VCaP (cell line): ENCODE data around the gene HSD3B2.

ENCODE experiments used
- H3K27ac ChIP-seq: fragments of 450-650 bp; 2 replicates; pipeline ENCODE4 v1.5.1; 2017
- CTCF ChIP-seq: fragments of 450-650 bp; conservative IDR thresholded peaks from 2 replicates; pipeline ENCODE4 v1.5.1; 2017; ENCODE audit warnings: mild to moderate bottlenecking, moderate library complexity

Gene HSD3B2

GRCh38 chr1:119422631-119423030, 7.7 kb downstream of the HSD3B2 start:
- H3K27ac ChIP-seq, result no peak overlapping the region
- no peak for TF ChIP-seq CTCF

DNA sequence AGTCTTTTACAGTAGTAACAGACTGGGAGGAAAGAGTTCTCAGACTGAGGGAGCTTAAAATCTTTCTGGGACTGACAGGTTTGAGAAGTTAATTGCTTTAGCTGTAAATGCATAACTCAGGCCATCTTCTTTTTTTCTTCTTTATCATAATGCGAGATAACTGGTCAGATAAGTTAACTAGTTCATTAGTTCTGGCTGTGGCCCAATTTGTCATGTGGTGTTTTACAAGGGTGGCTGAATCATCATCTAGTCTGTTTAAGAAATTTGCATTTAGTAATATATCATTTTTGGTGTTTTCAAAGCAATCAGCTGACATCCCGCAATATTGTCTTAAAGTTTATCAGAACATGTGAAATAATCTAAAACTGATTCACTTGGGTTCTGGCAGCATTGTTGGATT, 14.0 kb downstream of the HSD3B2 start:
- no peak for TF ChIP-seq CTCF

GRCh38 chr1:119429687-119430086, 14.7 kb downstream of the HSD3B2 start:
- no peak for TF ChIP-seq CTCF
- H3K27ac ChIP-seq, result no peak overlapping the region

More for the DNA sequence above, 14.0 kb downstream of the HSD3B2 start:
- H3K27ac ChIP-seq, result no peak overlapping the region

- no peak for TF ChIP-seq CTCF
- H3K27ac ChIP-seq, result no peak overlapping the region
Measured at GRCh38 chr1:119430486-119430885, 15.5 kb downstream of the HSD3B2 start.

DNA sequence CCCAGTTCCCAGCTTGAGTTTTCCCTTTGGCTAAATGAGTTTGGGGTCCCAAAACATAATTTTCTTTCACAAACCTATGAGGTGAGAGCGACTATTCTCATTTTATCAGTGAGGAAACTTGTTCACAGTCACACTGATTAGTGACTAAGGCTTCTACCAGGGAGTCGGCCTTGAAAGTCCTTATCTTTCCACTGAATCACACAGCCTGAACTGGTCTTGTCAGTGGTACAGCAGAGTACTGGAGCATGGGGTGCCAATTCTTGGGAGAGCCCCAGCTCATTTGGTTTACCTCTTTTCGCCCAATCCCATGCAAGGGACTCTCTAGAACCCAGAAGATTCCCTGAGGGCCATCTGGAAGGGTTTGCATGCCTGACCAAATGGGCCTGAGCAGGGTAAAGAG, 16.9 kb downstream of the HSD3B2 start:
- no peak for TF ChIP-seq CTCF

DNA sequence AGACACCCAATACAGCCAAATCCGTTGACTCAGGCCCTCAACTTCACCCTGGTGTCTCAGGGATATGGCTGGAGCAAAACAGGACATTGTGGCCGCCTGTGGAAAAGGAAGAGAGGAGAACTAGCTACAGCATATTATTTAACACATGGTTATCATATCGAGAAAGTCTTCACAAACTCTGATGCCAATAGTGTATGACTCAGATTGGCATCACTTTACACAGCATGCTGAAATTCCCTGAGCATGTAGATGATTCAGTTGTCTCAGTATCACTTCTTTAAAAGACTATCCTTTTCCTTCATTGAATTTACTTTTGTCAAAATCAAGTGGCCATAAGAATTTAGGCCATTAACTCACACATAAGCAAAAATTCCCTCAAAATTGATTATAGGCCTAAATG, 20.1 kb downstream of the HSD3B2 start:
- no peak overlapping the region for H3K27ac ChIP-seq
- no peak for TF ChIP-seq CTCF

More for the DNA sequence above, 16.9 kb downstream of the HSD3B2 start:
- H3K27ac ChIP-seq, result no peak overlapping the region

DNA sequence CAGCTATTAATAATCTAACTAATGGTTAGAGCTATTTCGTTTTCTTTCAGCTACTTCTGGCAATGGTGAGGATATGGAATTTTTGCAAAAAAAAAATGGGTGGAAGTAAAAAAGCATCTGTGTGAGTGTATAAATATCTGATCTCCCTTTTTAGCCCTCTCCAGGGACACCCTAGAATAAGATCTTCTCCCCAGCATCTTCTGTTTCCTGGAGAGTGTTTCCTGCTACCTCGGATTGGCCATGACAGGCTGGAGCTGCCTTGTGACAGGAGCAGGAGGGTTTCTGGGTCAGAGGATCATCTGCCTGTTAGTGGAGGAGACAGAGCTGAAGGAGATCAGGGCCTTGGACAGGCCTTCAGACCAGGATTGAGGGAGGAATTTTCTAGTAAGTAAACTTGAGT, 23.8 kb downstream of the HSD3B2 start:
- TF ChIP-seq CTCF, result no peak
- H3K27ac ChIP-seq, result 0 out of 2 replicates have a peak overlapping the region, but pooled peaks have one; percentile 2

GRCh38 chr1:119440721-119441307, 25.9 kb downstream of the HSD3B2 start:
- no peak for TF ChIP-seq CTCF
- H3K27ac ChIP-seq, result no peak overlapping the region
